ENCODE results near the gene TAS1R3.
"Not testable (repeated sequence)": the region's sequence is repeated elsewhere in the genome, so short reads cannot be mapped to it uniquely, and the experiment has no call there.

The TAS1R3 gene

DNA sequence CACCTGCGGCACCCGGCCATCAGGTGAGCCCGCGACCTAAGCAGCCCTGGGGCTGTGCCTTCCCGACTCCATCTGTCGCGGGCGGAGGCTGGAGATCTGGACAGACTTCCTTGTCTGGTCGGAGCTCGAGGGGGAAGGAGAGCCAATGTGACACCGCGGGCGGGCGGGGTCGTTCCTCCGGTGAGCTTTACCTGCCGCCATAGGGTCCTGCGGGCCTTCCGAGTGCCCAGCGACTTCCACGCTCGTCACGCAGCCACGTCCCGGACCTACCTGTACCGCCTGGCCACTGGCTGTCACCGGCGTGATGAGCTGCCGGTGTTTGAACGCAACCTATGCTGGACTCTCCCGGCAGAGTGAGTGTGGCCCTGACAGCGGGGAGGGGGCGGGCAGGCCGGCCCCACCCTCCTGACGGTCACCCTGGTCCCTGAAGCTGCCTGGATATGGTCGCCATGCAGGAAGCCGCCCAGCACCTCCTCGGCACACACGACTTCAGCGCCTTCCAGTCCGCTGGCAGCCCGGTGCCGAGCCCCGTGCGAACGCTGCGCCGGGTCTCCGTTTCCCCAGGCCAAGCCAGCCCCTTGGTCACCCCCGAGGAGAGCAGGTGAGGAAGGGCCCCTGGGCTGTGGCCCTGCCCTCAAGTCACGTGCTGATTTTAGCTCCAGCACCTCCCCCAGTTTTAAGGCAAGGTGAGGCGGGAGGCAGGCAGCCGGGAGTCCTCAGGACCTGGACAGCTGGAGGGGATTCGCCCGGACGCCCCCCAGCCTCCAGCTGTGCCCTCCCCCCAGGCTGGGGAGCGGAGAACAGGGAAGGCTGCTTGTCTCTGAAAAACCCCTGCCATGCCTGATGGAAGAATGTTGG is 21.6 kb upstream of the TAS1R3 start:
- DNase-seq: no peak

DNA sequence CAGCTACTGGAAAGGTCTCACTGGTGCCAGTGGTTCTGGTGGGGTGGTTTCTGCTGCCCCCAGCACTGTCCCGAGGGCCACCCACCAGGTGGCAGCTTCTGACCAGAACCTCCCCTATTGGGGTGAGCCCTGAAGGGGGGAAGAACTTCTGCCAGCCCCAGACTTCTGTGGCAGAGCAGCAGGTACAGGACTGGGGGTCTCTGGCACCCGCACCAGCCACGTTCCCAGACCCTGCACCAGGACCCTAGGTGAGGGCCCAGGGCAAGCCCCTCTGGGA is 21.0 kb upstream of the TAS1R3 start:
- DNase-seq: no peak

DNA sequence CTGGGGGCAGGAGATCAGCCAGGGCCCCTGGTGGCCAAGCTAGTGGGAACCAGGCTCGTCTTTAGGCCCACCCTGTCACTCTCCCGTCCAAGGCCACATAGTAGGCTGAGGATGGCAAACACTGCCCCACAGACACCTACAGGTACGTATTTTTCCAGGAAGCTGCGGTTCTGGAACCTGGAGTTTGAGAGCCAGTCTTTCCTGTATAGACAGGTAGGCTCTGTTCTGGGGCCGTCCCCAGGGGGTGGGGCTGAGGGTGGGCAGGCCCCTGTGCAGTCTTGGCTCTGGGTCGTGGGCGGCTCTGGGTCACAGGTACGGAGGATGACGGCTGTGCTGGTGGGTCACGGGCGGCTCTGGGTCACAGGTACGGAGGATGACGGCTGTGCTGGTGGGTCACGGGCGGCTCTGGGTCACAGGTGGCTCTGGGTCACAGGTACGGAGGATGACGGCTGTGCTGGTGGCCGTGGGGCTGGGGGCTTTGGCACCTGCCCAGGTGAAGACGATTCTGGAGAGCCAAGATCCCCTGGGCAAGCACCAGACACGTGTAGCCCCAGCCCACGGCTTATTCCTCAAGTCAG is 20.5 kb upstream of the TAS1R3 start:
- DNase-seq: no peak

DNA sequence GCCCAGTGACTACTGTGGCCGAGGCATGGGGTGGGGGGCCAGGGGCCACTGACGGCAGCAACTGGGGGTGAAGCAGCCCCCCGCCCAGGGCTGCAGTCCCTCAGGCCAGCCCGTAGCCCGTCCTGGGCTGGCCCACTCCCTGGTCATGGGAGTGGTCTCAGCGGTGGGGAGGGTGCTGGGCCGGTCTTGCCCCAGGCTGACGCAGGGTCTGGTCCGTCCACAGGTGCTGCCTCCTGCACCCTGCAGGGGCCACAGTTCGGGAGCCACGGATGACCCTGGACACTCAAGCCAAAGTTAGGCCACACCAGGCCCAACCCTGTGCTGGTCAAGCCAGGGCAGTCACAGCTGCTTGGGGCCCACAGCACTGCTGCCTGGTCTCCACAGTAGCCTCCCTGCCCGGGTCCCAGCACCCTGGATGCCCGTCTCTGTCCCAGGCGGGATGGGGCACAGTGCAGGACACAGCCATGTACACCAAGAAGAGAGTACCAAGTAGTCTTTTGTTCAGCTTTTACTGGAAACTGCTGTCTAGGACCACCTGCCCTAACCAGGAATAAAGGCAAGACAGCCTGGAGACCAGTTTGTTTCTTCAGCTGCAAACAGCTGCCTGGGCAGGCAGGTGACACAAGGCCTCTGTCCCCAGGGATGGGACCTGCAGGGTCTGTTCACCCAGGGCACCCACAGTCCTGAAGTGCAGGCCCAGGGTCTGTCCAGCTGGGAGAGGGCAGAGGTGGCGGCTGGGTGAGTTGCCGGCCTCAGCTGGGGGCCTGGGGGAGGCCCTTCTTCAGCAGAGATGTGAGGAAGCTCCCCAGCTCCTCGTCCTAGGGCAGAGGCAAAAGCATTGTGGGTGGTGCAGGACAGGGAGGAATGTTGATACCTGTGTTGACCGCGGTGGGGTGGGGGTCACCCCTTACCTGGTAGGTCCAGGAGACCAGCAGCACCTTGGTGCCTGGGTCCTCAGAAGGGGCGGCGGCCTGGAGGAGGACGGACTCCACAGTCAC is 19.7 kb upstream of the TAS1R3 start:
- DNase-seq: no peak

DNA sequence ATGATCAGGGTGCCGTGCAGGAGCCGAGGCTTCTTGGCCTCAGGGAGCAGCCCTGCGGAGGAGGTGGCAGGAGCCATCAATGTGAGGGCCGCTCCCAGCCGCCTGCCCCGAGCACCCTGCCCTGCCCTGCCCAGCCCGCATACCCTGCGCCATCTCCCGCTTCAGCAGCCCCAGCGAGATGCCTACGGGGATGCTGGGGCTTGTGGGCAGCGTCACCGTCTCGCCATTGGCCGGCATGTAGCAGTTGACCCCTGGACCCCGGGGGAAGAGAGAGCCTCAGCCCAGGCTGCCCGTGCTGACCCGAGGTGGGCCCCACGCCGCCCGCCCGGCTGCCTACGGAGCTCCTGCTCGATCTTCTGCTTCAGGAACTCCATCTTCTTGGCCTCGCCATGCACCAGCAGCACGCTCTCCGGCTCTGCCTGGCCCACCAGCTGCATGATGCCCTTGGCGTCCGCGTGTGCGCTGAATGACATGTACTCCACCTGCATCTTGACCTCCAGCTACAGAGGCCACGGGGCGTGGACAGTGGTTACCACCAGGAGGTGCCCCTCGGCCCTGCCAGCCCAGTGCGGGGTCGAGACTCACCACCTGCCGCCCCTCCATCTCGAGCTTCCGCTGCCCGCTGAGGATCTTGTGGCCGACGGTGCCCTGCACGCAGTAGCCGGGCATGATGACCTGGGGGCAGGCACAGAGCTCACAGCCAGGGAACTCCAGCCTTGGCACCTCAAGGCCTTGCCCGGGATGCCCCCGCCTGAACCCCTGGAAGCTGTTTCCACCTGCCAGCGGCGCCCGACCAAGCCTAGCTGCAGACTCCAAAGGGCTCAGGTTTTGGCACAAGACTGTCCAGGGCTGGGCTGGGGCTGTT is 18.4 kb upstream of the TAS1R3 start:
- DNase-seq: no peak

DNA sequence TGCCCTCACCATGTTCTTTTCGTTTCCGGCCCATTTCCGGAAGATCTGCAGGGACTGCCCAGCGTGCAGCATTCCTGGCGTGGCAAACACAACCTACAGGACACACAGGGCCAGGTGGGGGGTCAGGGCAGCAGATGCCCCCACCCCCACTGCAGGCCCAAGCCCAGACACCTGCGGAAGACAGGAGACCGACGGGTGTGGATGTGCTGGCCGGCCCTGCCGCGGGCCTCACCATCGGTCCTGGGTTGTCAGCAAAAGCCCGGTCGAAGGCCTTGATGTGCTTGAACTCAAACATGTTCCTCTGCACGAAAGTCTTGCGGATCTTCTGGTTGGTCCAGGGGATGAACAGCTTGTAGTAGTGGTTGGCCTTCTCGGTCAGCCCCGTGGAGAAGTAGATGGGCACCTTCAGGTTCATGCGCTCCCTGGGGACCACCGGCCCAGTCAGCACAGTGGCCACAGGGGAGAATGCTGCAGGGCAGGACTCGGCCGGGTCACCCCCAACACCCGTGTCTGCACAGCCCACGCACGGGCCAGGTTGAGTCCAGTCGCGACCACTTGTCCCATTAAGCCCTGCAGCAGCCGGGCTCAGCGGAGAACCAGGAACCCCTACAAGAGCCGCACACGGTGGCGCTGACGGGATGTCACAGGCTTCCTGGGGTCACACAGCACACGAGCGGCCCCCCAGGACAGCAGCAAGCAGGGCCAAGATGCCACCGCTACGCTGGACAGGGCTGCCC is 17.4 kb upstream of the TAS1R3 start:
- no peak for DNase-seq

DNA sequence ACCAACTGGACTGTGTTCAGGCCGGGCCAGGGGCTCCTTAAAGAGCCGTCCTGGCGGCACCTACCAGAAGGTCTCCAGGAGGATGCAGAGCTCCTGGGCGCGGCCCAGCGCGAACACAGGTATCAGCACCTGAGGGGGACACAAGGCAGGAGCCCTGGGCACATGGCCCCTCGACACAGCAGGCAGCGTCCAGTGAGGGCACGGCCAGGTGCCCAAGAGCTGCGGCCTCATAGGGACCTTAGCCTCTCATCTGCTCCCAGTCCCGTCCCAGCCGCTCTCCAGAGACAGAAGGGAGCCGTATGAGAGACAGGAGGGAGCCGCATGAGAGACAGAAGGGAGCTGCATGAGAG is 16.9 kb upstream of the TAS1R3 start:
- no peak for DNase-seq

DNA sequence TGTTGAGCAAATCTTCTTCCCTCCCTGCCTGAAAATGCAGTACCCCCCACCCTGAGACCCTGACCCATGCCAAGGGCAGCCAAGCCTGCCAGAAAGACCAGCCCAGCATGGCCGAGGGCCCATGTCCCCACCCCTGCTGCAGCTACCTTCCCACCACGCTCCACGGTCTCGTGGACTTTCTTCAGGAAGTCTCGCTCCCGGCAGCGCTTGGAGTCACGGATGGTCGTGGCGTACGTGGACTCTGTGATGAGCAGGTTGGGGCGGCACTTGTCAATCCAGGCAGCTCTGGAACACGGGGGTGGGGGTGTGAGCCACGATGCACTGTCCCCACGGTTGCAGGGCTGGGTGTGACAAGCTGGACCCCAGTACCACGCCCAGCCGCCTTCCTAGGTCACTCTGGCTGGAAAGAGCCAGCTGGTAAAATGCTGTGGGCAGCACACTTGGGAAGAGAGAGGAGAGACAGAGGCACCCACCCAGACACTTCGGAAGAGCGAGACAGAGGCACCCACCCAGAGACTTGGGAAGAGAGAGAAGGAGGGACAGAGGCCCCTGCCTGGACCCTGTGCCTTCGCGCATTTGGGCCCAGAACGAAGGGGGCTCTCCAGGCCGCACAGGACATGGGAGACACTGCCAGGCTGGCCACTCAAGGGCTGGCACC is 16.3 kb upstream of the TAS1R3 start:
- no peak for DNase-seq

DNA sequence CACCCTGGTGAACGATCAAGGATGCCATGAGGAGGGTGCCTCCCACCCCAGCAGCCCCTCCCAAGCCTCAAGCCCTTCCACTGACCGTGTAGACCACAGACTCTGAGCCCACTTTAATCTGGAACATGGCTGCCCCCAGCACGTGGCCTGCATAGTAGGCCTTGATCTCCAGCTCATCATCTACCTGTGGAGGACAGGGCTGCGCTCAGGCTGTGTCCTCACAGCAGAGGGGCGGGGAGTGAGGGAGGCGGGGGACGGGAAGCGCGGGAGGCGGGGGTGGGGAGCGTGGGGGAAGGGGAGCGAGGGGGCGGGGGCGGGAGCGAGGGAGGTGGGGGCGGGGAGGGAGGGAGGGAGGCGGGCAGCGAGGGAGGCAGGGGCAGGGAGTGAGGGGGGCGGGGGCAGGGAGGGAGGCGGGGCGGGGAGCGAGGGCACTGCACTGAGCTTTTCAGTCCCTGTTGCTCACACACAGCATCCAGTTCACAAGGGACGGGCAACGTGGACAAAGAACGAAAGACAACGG is 15.6 kb upstream of the TAS1R3 start:
- no peak for DNase-seq

DNA sequence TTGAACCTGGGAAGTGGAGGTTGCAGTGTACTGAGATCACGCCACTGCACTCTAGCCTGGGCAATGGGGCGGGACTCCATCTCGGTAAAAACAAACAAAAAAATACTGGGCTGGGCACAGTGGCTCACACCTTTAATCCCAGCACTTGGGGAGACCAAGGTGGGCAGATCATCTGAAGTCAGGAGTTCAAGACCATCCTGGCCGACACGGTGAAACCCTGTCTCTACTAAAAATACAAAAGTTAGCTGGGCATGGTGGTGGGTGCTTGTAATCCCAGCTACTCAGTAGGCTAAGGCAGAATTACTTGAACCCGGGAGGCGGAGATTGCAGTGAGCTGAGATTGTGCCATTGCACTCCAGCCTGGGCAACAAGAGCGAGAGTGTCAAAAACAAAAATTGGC is 14.9 kb upstream of the TAS1R3 start:
- not testable (repeated sequence) for DNase-seq

DNA sequence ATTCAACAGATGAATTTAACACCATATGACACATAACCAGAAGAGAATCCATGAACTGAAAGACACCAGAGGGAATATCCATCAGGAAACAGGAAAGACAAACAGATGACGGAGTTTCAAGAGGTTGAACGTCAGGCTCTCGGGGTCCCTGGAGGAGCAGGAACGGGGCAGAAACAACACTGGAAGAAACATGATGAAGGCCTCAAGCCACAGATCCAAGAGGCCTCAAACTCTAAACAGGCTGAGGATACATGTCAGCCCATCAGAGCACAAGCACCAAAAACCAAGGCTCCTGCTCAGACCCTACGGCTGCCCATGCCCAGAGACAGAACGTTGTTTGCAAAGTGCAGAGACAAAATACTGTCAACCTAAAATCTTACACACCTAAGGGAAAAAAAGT is 13.7 kb upstream of the TAS1R3 start:
- DNase-seq: no peak

DNA sequence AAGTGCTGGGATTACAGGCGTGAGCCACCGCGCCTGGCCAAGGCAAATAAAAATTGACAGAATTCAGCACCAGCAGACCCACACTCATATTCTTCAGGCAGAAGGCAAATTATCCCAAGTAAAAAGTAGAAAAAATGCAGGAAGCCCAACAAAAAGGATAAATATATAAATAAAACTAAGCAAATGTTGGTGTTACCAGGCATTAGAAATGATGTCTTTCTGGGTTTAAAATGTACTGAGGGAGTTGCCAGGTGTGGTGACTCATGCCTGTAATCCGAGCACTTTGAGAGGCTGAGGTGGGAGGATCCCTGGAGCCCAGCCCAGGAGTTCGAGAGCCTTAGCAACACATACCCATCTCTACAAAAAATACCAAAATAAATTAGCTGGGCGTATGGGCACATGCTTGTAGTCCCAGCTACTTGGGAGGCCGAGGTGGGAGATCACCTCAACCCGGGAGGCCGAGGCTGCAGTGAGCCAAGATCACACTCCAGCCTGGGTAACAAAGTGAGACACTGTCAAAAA is 12.9 kb upstream of the TAS1R3 start:
- DNase-seq: no peak

DNA sequence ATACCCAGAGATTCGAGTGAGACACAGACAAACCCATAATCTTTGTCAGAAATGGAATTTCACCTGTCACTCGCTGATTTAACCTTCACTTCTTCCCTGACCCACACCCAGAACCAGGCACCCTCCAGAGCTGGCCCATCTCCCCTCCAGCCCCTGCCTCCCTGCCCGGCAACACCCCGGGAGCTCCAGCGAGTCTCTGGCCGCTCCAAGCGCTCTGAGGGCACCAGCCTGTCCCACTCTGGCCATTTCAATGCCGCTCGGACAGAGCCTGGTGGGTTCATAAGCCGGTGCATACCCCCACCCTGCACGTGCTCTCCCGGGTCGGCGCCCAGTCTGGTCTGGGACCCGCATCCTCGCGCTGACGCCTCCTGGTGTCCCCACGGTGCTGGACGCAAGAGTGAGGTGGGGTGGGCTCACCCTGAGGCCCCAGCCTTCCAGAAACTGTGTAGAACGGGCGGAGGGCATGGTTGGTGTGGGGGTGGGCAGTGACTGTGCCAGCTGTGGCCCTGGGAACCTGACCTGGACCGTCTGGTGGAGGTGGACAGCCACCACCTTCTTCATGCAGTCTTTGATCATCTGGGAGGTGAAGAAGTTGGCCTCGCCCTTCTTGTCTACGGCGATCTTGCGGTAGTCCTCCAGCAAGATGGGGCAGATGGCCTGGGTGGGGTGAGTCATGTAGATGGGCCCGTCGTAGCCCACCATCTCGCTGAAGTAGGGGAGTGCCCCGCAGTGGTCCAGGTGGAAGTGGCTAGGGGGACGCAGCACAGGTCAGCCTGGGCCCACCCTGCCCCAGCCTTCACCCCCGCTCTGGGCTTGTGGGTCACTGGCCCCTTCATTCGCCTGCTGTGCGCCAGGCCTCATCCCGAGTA is 12.1 kb upstream of the TAS1R3 start:
- DNase-seq: no peak

DNA sequence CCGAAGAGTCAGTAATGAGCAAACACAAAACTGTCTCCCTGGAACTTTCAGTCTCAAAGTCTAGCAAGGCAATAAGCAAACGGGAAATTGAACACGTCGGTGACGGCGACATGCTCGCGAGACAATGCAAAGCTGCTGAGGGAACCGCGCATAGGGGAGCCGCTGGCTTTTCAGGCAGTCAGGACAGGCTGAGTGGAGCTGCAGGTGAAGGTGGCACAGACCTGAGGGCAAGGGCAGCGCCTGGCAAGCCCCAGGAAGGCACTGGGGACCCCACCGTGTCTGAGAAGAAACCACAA is 11.5 kb upstream of the TAS1R3 start:
- no peak for DNase-seq

DNA sequence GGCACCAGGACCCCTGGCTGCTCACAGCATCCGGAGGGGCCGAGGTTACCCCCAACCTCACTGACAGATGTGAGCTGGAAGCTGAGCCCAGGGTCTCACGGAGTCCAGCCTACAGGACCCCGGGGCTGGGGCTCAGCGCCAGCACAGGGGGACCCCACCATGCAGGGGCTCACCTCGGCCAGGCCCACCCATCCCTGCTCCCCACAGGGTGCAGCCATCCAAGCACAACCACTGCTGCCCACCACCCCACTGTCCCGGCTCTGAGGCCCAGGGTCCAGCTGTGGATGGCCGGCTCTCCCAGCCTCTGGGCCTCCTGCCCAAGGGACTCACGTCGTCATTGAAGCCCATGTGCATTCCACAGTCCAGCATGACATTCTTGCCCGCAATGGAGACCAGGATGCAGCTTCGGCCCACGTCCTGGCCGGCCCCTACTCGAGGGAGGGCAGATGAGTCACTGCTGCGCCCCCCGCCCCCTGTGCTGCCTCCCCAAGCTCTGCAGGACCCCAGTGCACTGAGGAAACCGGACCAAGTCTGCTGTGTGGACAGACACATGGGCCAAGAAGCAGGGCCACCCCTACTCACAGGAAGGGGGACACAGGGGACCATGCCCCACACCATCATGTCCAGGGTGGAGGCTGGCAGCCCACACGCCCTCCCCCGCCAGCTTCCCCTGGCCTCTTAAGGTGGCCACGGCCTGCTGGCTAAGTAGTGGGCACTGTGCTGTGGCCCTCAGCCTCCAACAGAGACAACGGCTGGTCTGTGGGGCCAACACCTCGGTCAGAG is 10.2 kb upstream of the TAS1R3 start:
- DNase-seq: no peak

DNA sequence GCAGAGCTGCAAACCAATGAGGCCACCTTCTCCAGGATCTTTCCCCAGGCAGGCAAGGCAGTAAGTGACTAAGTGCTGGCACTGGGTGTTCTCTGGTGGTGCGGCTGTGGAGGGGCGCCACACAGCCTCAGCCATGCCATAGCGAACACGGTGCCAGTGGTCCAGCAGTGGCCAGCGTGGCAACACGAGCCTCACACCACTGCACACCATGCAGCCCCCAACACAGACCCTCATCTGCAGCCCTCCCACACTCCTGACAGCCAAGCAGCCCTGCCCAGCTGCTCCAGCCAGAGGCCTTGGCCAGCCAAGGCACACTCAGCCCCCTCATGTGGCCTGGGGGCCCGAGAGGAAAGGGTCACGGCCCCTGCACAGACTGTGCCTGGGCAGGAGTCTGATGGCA is 9.6 kb upstream of the TAS1R3 start:
- no peak for DNase-seq

DNA sequence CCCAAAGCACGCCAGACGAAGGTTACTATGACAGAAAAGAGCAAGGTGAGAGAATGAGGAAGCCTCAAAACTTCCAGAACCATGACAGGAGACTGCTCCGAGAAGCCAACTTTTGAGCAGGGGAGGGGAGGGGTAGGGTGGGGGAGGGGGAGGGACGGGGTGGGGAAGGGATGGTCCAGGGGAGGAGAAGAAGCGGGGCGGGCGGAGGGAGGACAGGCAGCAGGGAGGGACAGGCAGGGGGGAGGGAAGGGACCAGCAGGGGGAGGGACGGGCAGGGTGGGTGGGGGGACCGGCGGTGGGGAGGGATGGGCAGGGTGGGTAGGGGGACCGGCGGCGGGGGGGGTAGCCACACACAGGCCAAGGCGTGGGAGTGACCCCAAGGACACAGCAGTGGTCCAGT is 8.7 kb upstream of the TAS1R3 start:
- DNase-seq: no peak

DNA sequence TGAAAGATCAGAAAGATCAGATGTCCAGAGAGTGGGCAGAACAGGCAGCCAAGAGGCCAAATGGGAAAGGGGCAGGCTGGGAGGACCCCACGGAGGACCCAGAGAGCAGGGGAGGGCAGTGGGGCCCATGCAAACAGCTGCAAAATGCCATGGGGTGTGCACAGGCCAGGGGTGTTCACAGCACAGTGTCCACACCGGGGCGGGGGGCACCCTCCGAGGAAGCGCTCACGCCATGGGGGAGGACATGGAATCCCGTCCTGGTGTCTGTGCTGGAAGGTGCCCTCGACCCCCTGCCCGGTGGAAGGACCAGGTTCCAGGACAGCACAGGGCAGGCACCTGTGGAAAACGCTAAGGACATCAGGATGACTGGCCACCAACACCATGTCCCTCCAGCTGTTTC is 8.1 kb upstream of the TAS1R3 start:
- no peak for DNase-seq

DNA sequence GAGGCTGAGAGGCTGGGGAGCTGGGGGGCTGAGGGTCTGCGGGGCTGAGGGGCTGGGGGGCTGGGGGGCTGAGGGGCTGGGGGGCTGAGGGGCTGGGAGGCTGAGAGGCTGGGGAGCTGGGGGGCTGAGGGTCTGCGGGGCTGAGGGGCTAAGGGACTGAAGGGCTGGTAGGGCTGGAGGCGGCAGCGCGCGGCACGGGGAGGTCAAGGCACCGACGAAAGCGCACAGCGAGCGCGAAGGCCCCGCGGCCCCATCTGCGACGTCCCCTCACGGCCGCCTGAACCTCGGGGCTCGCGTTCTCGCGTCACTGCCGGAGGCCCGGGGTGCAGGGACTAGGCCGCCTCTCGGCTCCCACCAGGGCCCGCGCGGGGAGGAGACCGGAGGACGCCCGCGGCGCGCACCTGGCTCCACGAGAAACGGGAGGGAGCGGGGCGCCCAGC is 7.0 kb upstream of the TAS1R3 start:
- no peak for DNase-seq

Data from CD4-positive, alpha-beta T cell treated with Interleukin-1 beta for 1 hour (primary cell).